NCI-H345 treated with DMSO at 0.1 percent for 48 hours (cell line): ENCODE data around the gene PTGES.

Experiments used
- DNase-seq: peaks from one replicate; lab custom pipeline; 2025; ENCODE audit not compliant: unreplicated experiment; lab: John Stamatoyannopoulos, UW

PTGES gene

GRCh38 chr9:129695870-129696269, 57.0 kb downstream of the PTGES start:
- no peak for DNase-seq

GRCh38 chr9:129694243-129694646, 58.6 kb downstream of the PTGES start:
- DNase-seq, result no peak

- DNase-seq, result no peak
Measured at GRCh38 chr9:129693741-129694140, 59.1 kb downstream of the PTGES start.

GRCh38 chr9:129692534-129692933, 60.3 kb downstream of the PTGES start:
- no peak for DNase-seq
